Measurements from ENCODE around the gene TMEM223.

TMEM223 gene

DNA sequence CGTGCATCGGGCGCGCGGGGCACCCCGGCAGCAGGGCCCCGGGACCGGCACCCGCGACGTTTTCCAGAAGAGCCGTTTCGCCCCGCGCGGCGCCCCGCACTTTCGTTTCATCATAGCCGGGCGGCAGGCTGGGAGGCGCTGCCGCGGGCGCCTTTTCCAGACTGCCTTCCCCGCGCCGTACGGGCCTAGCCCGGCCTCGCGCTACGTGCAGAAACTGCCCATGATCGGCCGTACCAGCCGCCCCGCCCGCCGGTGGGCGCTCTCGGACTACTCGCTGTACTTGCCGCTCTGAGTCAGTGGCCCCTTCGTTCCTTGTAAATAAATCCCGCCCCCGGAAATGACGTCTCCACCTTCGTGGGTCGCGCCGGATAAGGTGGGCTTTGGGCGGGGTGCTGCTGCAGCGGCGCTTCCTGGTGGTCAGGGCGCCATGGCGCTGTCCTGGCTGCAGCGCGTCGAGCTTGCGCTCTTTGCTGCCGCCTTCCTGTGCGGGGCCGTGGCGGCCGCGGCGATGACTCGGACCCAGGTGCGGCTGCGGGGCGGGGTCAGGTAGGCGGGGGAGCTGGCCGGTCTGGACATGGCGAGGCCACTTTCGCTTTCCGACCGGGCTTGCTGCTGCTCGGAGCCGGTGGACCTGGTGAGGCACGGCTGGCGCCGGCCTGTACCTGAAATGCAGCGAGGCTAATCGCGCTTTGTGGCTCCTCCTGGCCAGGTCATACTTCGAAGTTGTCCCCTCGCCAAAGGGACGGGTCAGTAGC lies 4.6 kb downstream of the TMEM223 start, which contains the start of gene TMEM179B (continued):
- TF ChIP-seq, protein P1, sequence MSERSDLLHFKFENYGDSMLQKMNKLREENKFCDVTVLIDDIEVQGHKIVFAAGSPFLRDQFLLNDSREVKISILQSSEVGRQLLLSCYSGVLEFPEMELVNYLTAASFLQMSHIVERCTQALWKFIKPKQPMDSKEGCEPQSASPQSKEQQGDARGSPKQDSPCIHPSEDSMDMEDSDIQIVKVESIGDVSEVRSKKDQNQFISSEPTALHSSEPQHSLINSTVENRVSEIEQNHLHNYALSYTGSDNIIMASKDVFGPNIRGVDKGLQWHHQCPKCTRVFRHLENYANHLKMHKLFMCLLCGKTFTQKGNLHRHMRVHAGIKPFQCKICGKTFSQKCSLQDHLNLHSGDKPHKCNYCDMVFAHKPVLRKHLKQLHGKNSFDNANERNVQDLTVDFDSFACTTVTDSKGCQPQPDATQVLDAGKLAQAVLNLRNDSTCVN (tag by site-specific recombination; optimal IDR thresholded peaks at IDR 0.05): peak; percentile 80
- TF ChIP-seq ZNF501 (tag by site-specific recombination; IDR thresholded peaks at IDR 0.05) (peak; percentile 96), SETDB1 (IDR thresholded peaks at IDR 0.05; ENCODE audit: insufficient read length, low read length) (no peak), ZNF146 (tag by site-specific recombination; IDR thresholded peaks at IDR 0.05) (no peak; the same call in 1 of the 2 replicates), BCL11A (tag by site-specific recombination; IDR thresholded peaks at IDR 0.05; ENCODE audit: low read depth) (0 out of 2 replicates have a peak, but pooled peaks have one; percentile 72), ZNF169 (tag by site-specific recombination; IDR thresholded peaks at IDR 0.05) (no peak), ZNF580 (tag by site-specific recombination; IDR thresholded peaks at IDR 0.05) (peak; percentile 58), KLF9 (tag by site-specific recombination; IDR thresholded peaks at IDR 0.05; ENCODE audit: low read depth) (peak; percentile 43), CTCF (tag by site-specific recombination; IDR thresholded peaks at IDR 0.05) (peak; percentile 97), ZNF561 (tag by site-specific recombination; IDR thresholded peaks at IDR 0.05; ENCODE audit: borderline replicate concordance) (peak; percentile 89), ZNF311 (tag by site-specific recombination; IDR thresholded peaks at IDR 0.05; ENCODE audit: borderline replicate concordance) (no peak), ZNF692 (tag by site-specific recombination; IDR thresholded peaks at IDR 0.05) (0 out of 2 replicates have a peak, but pooled peaks have one; percentile 14), ZNF404 (tag by site-specific recombination; IDR thresholded peaks at IDR 0.05) (no peak), MEIS1 (CRISPR knock-in tag; IDR thresholded peaks at IDR 0.05; ENCODE audit: borderline replicate concordance) (no peak), KLF16 (tag by site-specific recombination; IDR thresholded peaks at IDR 0.05) (no peak), ZNF792 (tag by site-specific recombination; IDR thresholded peaks at IDR 0.05) (0 out of 2 replicates have a peak, but pooled peaks have one; percentile 31), ZNF433 (tag by site-specific recombination; IDR thresholded peaks at IDR 0.05; ENCODE audit: low read depth) (no peak)
- TF ChIP-seq, protein P2, sequence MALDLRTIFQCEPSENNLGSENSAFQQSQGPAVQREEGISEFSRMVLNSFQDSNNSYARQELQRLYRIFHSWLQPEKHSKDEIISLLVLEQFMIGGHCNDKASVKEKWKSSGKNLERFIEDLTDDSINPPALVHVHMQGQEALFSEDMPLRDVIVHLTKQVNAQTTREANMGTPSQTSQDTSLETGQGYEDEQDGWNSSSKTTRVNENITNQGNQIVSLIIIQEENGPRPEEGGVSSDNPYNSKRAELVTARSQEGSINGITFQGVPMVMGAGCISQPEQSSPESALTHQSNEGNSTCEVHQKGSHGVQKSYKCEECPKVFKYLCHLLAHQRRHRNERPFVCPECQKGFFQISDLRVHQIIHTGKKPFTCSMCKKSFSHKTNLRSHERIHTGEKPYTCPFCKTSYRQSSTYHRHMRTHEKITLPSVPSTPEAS (tag by site-specific recombination; IDR thresholded peaks at IDR 0.05): no peak
- TF ChIP-seq, protein P3, sequence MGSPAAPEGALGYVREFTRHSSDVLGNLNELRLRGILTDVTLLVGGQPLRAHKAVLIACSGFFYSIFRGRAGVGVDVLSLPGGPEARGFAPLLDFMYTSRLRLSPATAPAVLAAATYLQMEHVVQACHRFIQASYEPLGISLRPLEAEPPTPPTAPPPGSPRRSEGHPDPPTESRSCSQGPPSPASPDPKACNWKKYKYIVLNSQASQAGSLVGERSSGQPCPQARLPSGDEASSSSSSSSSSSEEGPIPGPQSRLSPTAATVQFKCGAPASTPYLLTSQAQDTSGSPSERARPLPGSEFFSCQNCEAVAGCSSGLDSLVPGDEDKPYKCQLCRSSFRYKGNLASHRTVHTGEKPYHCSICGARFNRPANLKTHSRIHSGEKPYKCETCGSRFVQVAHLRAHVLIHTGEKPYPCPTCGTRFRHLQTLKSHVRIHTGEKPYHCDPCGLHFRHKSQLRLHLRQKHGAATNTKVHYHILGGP (tag by site-specific recombination; IDR thresholded peaks at IDR 0.05): no peak
- TF ChIP-seq, protein P4, sequence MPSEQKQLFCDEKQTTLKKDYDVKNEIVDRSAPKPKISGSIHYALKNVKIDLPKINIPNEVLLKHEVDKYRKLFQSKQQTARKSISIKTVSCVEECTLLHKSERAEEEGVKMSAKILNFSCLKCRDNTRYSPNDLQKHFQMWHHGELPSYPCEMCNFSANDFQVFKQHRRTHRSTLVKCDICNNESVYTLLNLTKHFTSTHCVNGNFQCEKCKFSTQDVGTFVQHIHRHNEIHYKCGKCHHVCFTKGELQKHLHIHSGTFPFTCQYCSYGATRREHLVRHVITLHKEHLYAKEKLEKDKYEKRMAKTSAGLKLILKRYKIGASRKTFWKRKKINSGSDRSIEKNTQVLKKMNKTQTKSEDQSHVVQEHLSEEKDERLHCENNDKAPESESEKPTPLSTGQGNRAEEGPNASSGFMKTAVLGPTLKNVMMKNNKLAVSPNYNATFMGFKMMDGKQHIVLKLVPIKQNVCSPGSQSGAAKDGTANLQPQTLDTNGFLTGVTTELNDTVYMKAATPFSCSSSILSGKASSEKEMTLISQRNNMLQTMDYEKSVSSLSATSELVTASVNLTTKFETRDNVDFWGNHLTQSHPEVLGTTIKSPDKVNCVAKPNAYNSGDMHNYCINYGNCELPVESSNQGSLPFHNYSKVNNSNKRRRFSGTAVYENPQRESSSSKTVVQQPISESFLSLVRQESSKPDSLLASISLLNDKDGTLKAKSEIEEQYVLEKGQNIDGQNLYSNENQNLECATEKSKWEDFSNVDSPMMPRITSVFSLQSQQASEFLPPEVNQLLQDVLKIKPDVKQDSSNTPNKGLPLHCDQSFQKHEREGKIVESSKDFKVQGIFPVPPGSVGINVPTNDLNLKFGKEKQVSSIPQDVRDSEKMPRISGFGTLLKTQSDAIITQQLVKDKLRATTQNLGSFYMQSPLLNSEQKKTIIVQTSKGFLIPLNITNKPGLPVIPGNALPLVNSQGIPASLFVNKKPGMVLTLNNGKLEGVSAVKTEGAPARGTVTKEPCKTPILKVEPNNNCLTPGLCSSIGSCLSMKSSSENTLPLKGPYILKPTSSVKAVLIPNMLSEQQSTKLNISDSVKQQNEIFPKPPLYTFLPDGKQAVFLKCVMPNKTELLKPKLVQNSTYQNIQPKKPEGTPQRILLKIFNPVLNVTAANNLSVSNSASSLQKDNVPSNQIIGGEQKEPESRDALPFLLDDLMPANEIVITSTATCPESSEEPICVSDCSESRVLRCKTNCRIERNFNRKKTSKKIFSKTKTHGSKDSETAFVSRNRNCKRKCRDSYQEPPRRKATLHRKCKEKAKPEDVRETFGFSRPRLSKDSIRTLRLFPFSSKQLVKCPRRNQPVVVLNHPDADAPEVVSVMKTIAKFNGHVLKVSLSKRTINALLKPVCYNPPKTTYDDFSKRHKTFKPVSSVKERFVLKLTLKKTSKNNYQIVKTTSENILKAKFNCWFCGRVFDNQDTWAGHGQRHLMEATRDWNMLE (tag by site-specific recombination; conservative IDR thresholded peaks at IDR 0.05; ENCODE audit: low read depth): no peak
- TF ChIP-seq, protein P5, sequence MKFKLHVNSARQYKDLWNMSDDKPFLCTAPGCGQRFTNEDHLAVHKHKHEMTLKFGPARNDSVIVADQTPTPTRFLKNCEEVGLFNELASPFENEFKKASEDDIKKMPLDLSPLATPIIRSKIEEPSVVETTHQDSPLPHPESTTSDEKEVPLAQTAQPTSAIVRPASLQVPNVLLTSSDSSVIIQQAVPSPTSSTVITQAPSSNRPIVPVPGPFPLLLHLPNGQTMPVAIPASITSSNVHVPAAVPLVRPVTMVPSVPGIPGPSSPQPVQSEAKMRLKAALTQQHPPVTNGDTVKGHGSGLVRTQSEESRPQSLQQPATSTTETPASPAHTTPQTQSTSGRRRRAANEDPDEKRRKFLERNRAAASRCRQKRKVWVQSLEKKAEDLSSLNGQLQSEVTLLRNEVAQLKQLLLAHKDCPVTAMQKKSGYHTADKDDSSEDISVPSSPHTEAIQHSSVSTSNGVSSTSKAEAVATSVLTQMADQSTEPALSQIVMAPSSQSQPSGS (tag by site-specific recombination; IDR thresholded peaks at IDR 0.05; ENCODE audit: low read depth): peak; percentile 74
- TF ChIP-seq, protein P6, sequence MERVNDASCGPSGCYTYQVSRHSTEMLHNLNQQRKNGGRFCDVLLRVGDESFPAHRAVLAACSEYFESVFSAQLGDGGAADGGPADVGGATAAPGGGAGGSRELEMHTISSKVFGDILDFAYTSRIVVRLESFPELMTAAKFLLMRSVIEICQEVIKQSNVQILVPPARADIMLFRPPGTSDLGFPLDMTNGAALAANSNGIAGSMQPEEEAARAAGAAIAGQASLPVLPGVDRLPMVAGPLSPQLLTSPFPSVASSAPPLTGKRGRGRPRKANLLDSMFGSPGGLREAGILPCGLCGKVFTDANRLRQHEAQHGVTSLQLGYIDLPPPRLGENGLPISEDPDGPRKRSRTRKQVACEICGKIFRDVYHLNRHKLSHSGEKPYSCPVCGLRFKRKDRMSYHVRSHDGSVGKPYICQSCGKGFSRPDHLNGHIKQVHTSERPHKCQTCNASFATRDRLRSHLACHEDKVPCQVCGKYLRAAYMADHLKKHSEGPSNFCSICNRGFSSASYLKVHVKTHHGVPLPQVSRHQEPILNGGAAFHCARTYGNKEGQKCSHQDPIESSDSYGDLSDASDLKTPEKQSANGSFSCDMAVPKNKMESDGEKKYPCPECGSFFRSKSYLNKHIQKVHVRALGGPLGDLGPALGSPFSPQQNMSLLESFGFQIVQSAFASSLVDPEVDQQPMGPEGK (tag by site-specific recombination; IDR thresholded peaks at IDR 0.05): peak; percentile 80
